ENCODE data around the gene COL1A1.

DNA sequence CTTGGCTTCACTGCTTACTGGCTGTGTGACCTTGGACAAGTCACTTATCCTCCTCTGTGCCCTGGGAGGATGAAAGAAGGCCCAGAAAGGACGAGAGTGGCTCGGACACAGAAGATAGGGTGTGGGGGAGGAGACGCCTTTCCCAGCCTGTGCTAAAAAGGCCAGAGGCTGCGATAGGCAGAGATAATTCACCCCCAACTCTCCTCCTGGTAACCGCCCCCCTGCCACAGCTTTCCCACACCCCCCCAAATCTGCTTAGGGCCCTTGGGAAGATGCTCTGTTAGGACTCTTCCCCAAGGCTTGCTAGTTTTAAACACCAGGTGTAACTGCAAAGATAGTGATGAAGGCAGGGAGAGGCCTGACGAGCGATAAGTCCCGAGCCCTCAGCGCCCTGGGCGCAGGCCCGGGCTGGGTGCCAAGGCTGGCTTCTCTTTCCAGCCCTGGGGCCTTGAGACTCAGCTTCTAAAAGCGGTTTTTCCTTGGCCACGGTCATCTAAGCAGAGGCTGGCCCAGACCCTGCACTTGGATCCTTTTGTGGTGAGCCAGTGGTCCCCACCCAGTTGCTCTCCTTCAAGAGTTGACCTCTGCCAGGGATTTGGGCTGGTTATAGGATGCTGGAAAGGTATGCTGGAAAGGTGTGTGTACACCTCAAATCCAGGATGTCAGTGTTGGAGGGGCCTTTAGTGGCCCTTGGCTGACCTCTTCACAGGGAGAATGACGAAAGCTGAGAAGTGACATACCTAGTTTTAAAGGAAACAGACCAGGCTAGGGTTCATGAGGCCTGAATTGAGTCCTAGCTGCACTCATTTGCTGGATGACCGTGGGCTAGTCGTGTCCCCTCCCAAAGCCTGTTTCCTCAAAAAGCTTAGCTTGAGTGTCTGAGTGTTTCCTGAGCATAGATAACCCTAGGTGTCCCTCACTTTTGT lies 47.5 kb downstream of the COL1A1 start:
- TF ChIP-seq, protein P1, sequence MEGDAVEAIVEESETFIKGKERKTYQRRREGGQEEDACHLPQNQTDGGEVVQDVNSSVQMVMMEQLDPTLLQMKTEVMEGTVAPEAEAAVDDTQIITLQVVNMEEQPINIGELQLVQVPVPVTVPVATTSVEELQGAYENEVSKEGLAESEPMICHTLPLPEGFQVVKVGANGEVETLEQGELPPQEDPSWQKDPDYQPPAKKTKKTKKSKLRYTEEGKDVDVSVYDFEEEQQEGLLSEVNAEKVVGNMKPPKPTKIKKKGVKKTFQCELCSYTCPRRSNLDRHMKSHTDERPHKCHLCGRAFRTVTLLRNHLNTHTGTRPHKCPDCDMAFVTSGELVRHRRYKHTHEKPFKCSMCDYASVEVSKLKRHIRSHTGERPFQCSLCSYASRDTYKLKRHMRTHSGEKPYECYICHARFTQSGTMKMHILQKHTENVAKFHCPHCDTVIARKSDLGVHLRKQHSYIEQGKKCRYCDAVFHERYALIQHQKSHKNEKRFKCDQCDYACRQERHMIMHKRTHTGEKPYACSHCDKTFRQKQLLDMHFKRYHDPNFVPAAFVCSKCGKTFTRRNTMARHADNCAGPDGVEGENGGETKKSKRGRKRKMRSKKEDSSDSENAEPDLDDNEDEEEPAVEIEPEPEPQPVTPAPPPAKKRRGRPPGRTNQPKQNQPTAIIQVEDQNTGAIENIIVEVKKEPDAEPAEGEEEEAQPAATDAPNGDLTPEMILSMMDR (IDR thresholded peaks at IDR 0.05), result no peak
- TF ChIP-seq EZH2 (IDR thresholded peaks at IDR 0.05) (no peak), EZH2phosphoT487 (IDR thresholded peaks at IDR 0.05) (no peak)

Data from neural progenitor cell (in vitro differentiated cells).